Raji (cell line): ENCODE data around the gene DAZAP1.

Source experiments
- POLR2A ChIP-seq: IDR thresholded peaks from 2 replicates; pipeline ENCODE4 v1.6.1; 2011; ENCODE audit warnings: low read depth, low read length, control low read depth; ENCODE audit not compliant: insufficient read depth

DAZAP1 gene

GRCh38 chr19:1459479-1459878, 52.1 kb downstream of the DAZAP1 start:
- TF ChIP-seq POLR2A = no peak

GRCh38 chr19:1460033-1460995, 52.9 kb downstream of the DAZAP1 start:
- TF ChIP-seq POLR2A = no peak

- TF ChIP-seq POLR2A = no peak
These were observed 54.5 kb downstream of the DAZAP1 start for GRCh38 chr19:1461862-1462261.

GRCh38 chr19:1465191-1466016, 58.0 kb downstream of the DAZAP1 start:
- no peak for TF ChIP-seq POLR2A

GRCh38 chr19:1466018-1466460, 58.7 kb downstream of the DAZAP1 start:
- no peak for TF ChIP-seq POLR2A

- TF ChIP-seq POLR2A = no peak
These were observed 59.3 kb downstream of the DAZAP1 start for GRCh38 chr19:1466461-1467214.

GRCh38 chr19:1467215-1467489, 59.8 kb downstream of the DAZAP1 start:
- no peak for TF ChIP-seq POLR2A

- TF ChIP-seq POLR2A = no peak
These were observed 60.3 kb downstream of the DAZAP1 start for GRCh38 chr19:1467490-1468273.

GRCh38 chr19:1468274-1468820, 61.0 kb downstream of the DAZAP1 start:
- TF ChIP-seq POLR2A = no peak

- no peak for TF ChIP-seq POLR2A
These were observed 61.5 kb downstream of the DAZAP1 start for GRCh38 chr19:1468821-1469254.

- no peak for TF ChIP-seq POLR2A
These were observed 62.1 kb downstream of the DAZAP1 start for GRCh38 chr19:1469255-1470054.

GRCh38 chr19:1470055-1470304, 62.6 kb downstream of the DAZAP1 start:
- TF ChIP-seq POLR2A = no peak

- TF ChIP-seq POLR2A = no peak
These were observed 63.1 kb downstream of the DAZAP1 start for GRCh38 chr19:1470305-1471009.
